H9 (cell line): ENCODE results near the gene PIM2. TPM values are rescaled to one million over a fixed set of nuclear protein-coding genes. Genes with fewer than 3 reads are reported as not detected.
A peak's percentile ranks its signal among the peaks of the same experiment; 100 is the strongest.

ENCODE experiments used
- DNase-seq: peaks from one replicate; pipeline ENCODE4 v3.0.0-alpha.2; 2017
- H2AFZ ChIP-seq: one replicate; pipeline ENCODE4 v1.6.1; 2013; ENCODE audit warnings: mild to moderate bottlenecking, low read length, control low read depth, moderate library complexity
- H2AK5ac ChIP-seq: 2 replicates; pipeline ENCODE4 v1.6.1; 2013; ENCODE audit warnings: low read length, control low read depth, mixed read lengths; ENCODE audit not compliant: insufficient read length
- H2BK120ac ChIP-seq: one replicate; pipeline ENCODE4 v1.6.1; 2013; ENCODE audit warnings: low read depth, mild to moderate bottlenecking, low read length, control low read depth, inconsistent platforms; ENCODE audit not compliant: poor library complexity, severe bottlenecking
- H2BK12ac ChIP-seq: 2 replicates; pipeline ENCODE4 v1.6.1; 2013; ENCODE audit warnings: low read length, control low read depth, mixed read lengths, low read depth; ENCODE audit not compliant: insufficient read length
- H2BK15ac ChIP-seq: 2 replicates; pipeline ENCODE4 v1.6.1; 2013; ENCODE audit warnings: low read depth, low read length, control low read depth
- H2BK20ac ChIP-seq: one replicate; pipeline ENCODE4 v1.6.1; 2013; ENCODE audit warnings: low read depth, mild to moderate bottlenecking, low read length, control low read depth, inconsistent platforms; ENCODE audit not compliant: poor library complexity, severe bottlenecking
- H2BK5ac ChIP-seq: 2 replicates; pipeline ENCODE4 v1.6.1; 2013; ENCODE audit warnings: low read length, control low read depth, mixed read lengths; ENCODE audit not compliant: insufficient read length
- H3K14ac ChIP-seq: 2 replicates; pipeline ENCODE4 v1.6.1; 2013; ENCODE audit warnings: low read length, control low read depth; ENCODE audit not compliant: insufficient read depth
- H3K18ac ChIP-seq: 2 replicates; pipeline ENCODE4 v1.6.1; 2013; ENCODE audit warnings: low read depth, mild to moderate bottlenecking, mixed read lengths, low read length, control low read depth; ENCODE audit not compliant: insufficient read length
- H3K23ac ChIP-seq: 2 replicates; pipeline ENCODE4 v1.6.1; 2013; ENCODE audit warnings: low read length, control low read depth, mixed read lengths, low read depth; ENCODE audit not compliant: insufficient read length
- H3K23me2 ChIP-seq: 2 replicates; pipeline ENCODE4 v1.6.1; 2013; ENCODE audit warnings: low read depth, mild to moderate bottlenecking, mixed read lengths, low read length, control low read depth; ENCODE audit not compliant: insufficient read length, poor library complexity, severe bottlenecking
- H3K27ac ChIP-seq: 2 replicates; pipeline ENCODE4 v1.5.1; 2013; ENCODE audit warnings: low read length, control low read depth, mixed read lengths, low read depth; ENCODE audit not compliant: insufficient read length
- H3K27me3 ChIP-seq: 2 replicates; pipeline ENCODE4 v1.6.1; 2013; ENCODE audit warnings: low read length, control low read depth, inconsistent platforms; ENCODE audit not compliant: insufficient read depth
- H3K4ac ChIP-seq: 2 replicates; pipeline ENCODE4 v1.6.1; 2013; ENCODE audit warnings: low read depth, mild to moderate bottlenecking, control low read depth, inconsistent platforms, low read length, moderate library complexity
- H3K4me1 ChIP-seq: 2 replicates; pipeline ENCODE4 v1.6.1; 2013; ENCODE audit warnings: low read length, control low read depth, inconsistent platforms; ENCODE audit not compliant: insufficient read depth
- H3K4me2 ChIP-seq: 2 replicates; pipeline ENCODE4 v1.6.1; 2013; ENCODE audit warnings: low read length, control low read depth, mixed read lengths; ENCODE audit not compliant: insufficient read length, insufficient read depth
- H3K56ac ChIP-seq: 2 replicates; pipeline ENCODE4 v1.6.1; 2013; ENCODE audit warnings: low read depth, mild to moderate bottlenecking, mixed read lengths, low read length, control low read depth; ENCODE audit not compliant: insufficient read length
- H3K79me1 ChIP-seq: 2 replicates; pipeline ENCODE4 v1.6.1; 2013; ENCODE audit warnings: low read depth, mild to moderate bottlenecking, moderate library complexity, low read length, control low read depth, inconsistent platforms; ENCODE audit not compliant: insufficient read depth, poor library complexity, severe bottlenecking
- H3K79me2 ChIP-seq: 2 replicates; pipeline ENCODE4 v1.6.1; 2013; ENCODE audit warnings: low read length, control low read depth, inconsistent platforms; ENCODE audit not compliant: insufficient read depth
- H3K9ac ChIP-seq: 2 replicates; pipeline ENCODE4 v1.6.1; 2013; ENCODE audit warnings: low read length, control low read depth, mixed read lengths; ENCODE audit not compliant: insufficient read length; ENCODE audit errors: extremely low read depth
- H3K9me3 ChIP-seq: one replicate; pipeline ENCODE4 v1.6.1; 2013; ENCODE audit warnings: low read depth, low read length, inconsistent platforms; ENCODE audit not compliant: control insufficient read depth
- H3T11ph ChIP-seq: one replicate; pipeline ENCODE4 v1.6.1; 2013; ENCODE audit warnings: mild to moderate bottlenecking, low read length, control low read depth, inconsistent platforms
- H4K20me1 ChIP-seq: one replicate; pipeline ENCODE4 v1.6.1; 2013; ENCODE audit not compliant: control insufficient read depth, insufficient read length, insufficient read depth
- H4K5ac ChIP-seq: 2 replicates; pipeline ENCODE4 v1.6.1; 2013; ENCODE audit warnings: low read depth, mild to moderate bottlenecking, mixed read lengths, low read length, control low read depth; ENCODE audit not compliant: insufficient read length
- H4K8ac ChIP-seq: replicated peaks from 2 replicates; pipeline ENCODE4 v1.6.1; 2013; ENCODE audit warnings: low read length, control low read depth, mixed read lengths, low read depth; ENCODE audit not compliant: insufficient read length
- H4K91ac ChIP-seq: 2 replicates; pipeline ENCODE4 v1.6.1; 2013; ENCODE audit warnings: low read depth, mild to moderate bottlenecking, moderate library complexity, mixed read lengths, low read length, control low read depth; ENCODE audit not compliant: insufficient read length
- H3K27ac Mint-ChIP-seq, 3 experiments: 2 replicates in 2 of 3; 3 replicates in 1 of 3; pipeline ENCODE4 v1.8.0; 2020 to 2021; ENCODE audit warnings: mixed read lengths in 3 of 3, mild to moderate bottlenecking in 1 of 3, moderate library complexity in 1 of 3
- H3K27me3 Mint-ChIP-seq: 2 replicates; pipeline ENCODE4 v1.8.0; 2021; ENCODE audit warnings: low read depth, mild to moderate bottlenecking, moderate library complexity, mixed read lengths
- H3K36me3 Mint-ChIP-seq, 3 experiments: 2 replicates in 2 of 3; 3 replicates in 1 of 3; pipeline ENCODE4 v1.8.0; 2020 to 2021; ENCODE audit warnings: low read depth in 3 of 3, mixed read lengths in 3 of 3; ENCODE audit not compliant: insufficient read depth in 1 of 3
- H3K4me1 Mint-ChIP-seq, 2 experiments: 2 replicates each; pipeline ENCODE4 v1.8.0; 2020; ENCODE audit warnings: mixed read lengths in 2 of 2
- H3K4me3 Mint-ChIP-seq, 2 experiments: 2 replicates in 1 of 2; 3 replicates in 1 of 2; pipeline ENCODE4 v1.8.0; 2020 to 2021; ENCODE audit warnings: mild to moderate bottlenecking in 2 of 2, mixed read lengths in 2 of 2, moderate library complexity in 1 of 2
- H3K9me3 Mint-ChIP-seq, 2 experiments: 2 replicates in 1 of 2; 3 replicates in 1 of 2; pipeline ENCODE4 v1.8.0; 2020; ENCODE audit warnings: mild to moderate bottlenecking in 2 of 2, mixed read lengths in 2 of 2, moderate library complexity in 1 of 2
- WGBS: extraction: QIAGEN DNeasy Blood & Tissue Kit; methylation state at CpG from one replicate; pipeline ENCODE4 v1.1.7; 2013; ENCODE audit warnings: missing lambda C conversion rate, low lambda C conversion rate, mixed read lengths; ENCODE audit not compliant: insufficient read length; ENCODE audit errors: extremely low coverage; 5-methylcytosine and 5-hydroxymethylcytosine counted together
- total RNA-seq: library from RNA; stranded (reverse); gene quantifications from 2 replicates; pipeline ENCODE4 v1.2.1, GENCODE V29; 2021
- TF ChIP-seq, protein P1 (sequence below): fragments of 200-600 bp; sonication (generic); conservative IDR thresholded peaks from 3 replicates; pipeline ENCODE4 v1.8.0; 2021; ENCODE audit warnings: antibody characterized with exemption, mild to moderate bottlenecking

The PIM2 gene
- total RNA-seq, 1 experiment from 2014 or later = 163 TPM

DNA sequence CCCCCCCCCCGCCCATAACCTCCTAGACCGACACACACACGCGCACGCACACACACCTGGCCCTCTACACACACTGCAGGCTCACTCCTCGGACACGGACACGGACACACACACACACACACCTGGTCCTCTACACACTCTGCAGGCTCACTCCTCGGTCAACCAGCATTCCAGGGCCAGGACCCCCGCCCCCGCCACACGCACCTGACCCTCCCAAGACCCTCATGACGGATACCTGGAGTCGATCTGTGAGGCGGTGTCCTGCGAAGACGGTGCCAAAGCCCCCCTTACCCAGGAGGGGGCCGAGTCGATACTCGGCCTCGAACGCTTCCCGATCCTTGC, 552 bp downstream of the PIM2 start:
- Histone ChIP-seq H3K4me2 (peak overlapping the region; percentile 87), H2BK120ac (no peak overlapping the region), H2AFZ (no peak overlapping the region), H4K5ac (no peak overlapping the region), H4K20me1 (peaks cover 2% of the 10 kb centered on the region), H2AK5ac (no peak overlapping the region), H2BK5ac (peak overlapping the region; percentile 83), H3K18ac (peak overlapping the region; percentile 58), H3K79me1 (peaks cover 4% of the 10 kb centered on the region), H2BK12ac (no peak overlapping the region), H3K9ac (peak overlapping the region; percentile 97), H3K79me2 (peaks cover 30% of the 10 kb centered on the region), H2BK20ac (no peak overlapping the region), H3K27ac (peak overlapping the region; percentile 39), H3K9me3 (no peaks in the 10 kb centered on the region), H3K56ac (peak overlapping the region; percentile 30), H3K4ac (no peak overlapping the region), H3K23me2 (no peaks in the 10 kb centered on the region), H2BK15ac (no peak overlapping the region), H4K91ac (no peak overlapping the region), H3K14ac (peak overlapping the region; percentile 75; the same call in 1 of the 2 replicates), H3K27me3 (no peaks in the 10 kb centered on the region), H3K4me1 (peaks cover 11% of the 10 kb centered on the region; the same call in 1 of the 2 replicates), H3K23ac (no peak overlapping the region), H3T11ph (no peak overlapping the region), H4K8ac (no peak overlapping the region)
- no CpG with 5 or more reads among the region's 23 CpGs for WGBS
- H3K27ac Mint-ChIP-seq = peak overlapping the region; percentile 89 to 97 (median 94)
- peak overlapping the region; percentile 95 to 99 for H3K4me3 Mint-ChIP-seq
- H3K9me3 Mint-ChIP-seq = peaks cover 72 to 78% of the 10 kb centered on the region in 2 experiments
- TF ChIP-seq, protein P1, sequence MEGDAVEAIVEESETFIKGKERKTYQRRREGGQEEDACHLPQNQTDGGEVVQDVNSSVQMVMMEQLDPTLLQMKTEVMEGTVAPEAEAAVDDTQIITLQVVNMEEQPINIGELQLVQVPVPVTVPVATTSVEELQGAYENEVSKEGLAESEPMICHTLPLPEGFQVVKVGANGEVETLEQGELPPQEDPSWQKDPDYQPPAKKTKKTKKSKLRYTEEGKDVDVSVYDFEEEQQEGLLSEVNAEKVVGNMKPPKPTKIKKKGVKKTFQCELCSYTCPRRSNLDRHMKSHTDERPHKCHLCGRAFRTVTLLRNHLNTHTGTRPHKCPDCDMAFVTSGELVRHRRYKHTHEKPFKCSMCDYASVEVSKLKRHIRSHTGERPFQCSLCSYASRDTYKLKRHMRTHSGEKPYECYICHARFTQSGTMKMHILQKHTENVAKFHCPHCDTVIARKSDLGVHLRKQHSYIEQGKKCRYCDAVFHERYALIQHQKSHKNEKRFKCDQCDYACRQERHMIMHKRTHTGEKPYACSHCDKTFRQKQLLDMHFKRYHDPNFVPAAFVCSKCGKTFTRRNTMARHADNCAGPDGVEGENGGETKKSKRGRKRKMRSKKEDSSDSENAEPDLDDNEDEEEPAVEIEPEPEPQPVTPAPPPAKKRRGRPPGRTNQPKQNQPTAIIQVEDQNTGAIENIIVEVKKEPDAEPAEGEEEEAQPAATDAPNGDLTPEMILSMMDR = no peak
- no peak for DNase-seq
- H3K27me3 Mint-ChIP-seq = peaks cover 4% of the 10 kb centered on the region
- peaks cover 28 to 48% of the 10 kb centered on the region in 2 experiments for H3K4me1 Mint-ChIP-seq
- peaks cover 56 to 67% (median 56%) of the 10 kb centered on the region in 3 experiments for H3K36me3 Mint-ChIP-seq
